VCaP (cell line): ENCODE measurements around the gene TSC22D1.

Experiments
- H3K27ac ChIP-seq: fragments of 450-650 bp; 2 replicates; pipeline ENCODE4 v1.5.1; 2017
- TF ChIP-seq, protein P1 (sequence below): fragments of 450-650 bp; conservative IDR thresholded peaks from 2 replicates; pipeline ENCODE4 v1.5.1; 2017; ENCODE audit warnings: mild to moderate bottlenecking, moderate library complexity

Gene TSC22D1

DNA sequence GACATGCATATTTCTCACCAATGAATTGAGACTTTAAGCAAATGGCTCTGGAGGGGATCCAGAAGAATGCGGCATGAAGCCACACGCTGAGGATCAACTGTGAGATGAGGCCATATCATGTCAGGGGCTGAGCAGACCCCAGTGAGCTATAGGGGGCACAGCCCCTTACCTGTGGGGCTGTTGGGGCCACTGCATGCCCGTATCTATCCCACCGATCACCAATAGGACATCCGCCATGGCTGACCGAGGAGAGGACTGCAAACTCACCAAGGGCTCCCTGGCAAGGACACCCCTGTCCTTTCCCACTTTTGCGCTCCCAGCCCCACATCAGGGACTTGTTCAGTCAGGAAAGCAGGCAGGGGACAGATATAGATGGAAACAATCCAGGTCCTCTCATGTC, 124.5 kb downstream of the TSC22D1 start:
- TF ChIP-seq, protein P1, sequence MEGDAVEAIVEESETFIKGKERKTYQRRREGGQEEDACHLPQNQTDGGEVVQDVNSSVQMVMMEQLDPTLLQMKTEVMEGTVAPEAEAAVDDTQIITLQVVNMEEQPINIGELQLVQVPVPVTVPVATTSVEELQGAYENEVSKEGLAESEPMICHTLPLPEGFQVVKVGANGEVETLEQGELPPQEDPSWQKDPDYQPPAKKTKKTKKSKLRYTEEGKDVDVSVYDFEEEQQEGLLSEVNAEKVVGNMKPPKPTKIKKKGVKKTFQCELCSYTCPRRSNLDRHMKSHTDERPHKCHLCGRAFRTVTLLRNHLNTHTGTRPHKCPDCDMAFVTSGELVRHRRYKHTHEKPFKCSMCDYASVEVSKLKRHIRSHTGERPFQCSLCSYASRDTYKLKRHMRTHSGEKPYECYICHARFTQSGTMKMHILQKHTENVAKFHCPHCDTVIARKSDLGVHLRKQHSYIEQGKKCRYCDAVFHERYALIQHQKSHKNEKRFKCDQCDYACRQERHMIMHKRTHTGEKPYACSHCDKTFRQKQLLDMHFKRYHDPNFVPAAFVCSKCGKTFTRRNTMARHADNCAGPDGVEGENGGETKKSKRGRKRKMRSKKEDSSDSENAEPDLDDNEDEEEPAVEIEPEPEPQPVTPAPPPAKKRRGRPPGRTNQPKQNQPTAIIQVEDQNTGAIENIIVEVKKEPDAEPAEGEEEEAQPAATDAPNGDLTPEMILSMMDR: no peak
- H3K27ac ChIP-seq: no peak overlapping the region

DNA sequence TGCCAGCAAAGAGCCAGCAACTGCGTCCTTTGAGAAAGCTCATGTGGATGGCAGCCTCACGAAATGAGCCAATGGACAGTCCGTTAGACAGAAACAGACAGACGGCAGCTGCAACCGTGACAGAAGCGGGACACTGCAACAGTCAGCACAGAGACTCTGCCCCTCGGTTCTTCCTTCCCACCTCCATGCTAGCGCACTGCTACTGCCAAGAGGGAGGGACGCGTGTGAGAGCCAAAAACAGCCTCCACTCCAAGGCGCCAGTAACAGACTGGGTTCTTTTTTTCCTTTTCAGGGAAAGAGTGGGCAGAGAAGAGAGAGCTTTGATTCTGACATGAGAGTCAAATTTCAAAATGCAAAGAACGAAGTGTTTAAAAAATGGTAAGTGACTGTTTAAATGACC, 125.0 kb downstream of the TSC22D1 start:
- no peak overlapping the region for H3K27ac ChIP-seq
- TF ChIP-seq, protein P1: no peak

- TF ChIP-seq, protein P1: no peak
- no peak overlapping the region for H3K27ac ChIP-seq
Measured at GRCh38 chr13:44449999-44450821, 125.9 kb downstream of the TSC22D1 start.

DNA sequence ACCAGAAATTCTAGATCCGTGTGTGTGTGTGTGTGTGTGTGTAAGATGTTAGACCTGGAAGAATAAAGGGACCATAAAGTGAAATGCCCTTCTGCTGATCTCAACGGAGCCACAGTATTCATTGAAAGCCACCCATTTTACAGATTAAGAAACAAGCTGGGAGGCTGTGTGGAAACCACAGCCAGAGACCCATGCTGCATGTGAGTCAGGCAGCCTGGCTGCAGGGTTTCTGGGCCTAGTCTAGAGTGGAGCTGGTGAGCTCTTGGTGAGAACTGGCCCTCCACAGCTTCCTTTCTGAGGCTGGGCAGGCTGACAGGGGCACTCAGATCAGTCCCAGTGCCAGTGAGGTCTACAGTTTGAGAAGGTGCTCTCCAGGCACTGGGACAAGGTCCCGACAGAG, 127.3 kb downstream of the TSC22D1 start:
- H3K27ac ChIP-seq: peak overlapping the region; percentile 14; the same call in 1 of the 2 replicates
- TF ChIP-seq, protein P1: no peak

DNA sequence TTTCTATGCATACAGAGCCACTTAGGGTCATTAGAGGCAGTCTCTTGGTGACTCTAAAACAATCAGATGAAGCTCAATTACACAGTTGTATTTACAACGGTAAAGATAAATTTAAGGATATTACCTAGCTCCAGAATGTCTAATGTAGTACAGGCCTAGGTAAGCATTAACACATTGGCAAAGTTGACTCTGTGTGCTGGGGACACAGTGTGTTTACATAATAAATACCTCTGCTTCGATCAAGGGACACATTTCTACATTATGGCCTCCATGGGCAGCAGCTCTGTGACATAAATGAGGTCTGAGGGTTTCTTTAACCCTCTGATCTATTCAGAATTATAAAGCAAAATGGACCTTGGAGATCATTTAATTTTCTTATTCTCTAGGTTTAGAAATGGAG, 127.8 kb downstream of the TSC22D1 start:
- H3K27ac ChIP-seq: peak overlapping the region; percentile 14; the same call in 1 of the 2 replicates
- TF ChIP-seq, protein P1: no peak

DNA sequence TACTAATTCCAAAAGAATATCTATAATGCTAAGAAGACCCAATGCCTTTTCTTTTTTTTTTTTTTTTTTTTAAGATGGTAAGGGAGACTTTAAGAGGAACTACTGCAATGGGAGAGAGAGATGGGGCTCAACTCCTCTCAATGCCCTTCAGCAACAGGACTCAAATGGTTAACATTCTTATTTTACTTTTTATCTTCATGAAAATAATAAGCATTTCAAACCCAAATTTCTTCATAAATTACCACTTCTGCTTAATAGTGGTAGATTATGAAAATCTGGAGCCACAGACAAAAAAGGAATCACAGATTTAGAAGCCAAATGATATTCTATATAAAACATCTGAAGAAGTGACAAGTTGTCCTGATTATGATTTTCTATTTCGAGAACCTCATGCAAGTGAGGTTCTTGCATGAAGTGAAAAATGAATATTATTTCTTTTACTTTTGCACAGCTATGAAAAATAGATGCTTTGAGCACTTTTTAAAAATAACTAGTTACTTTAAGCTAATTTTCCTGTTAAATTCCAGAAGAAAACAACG, 128.3 kb downstream of the TSC22D1 start:
- H3K27ac ChIP-seq: peak overlapping the region; percentile 14; the same call in 1 of the 2 replicates
- TF ChIP-seq, protein P1: no peak

GRCh38 chr13:44440046-44440608, 136.0 kb downstream of the TSC22D1 start:
- H3K27ac ChIP-seq: peak overlapping the region; percentile 8
- TF ChIP-seq, protein P1: no peak
